DMS 273 (cell line): ENCODE results near the gene GRK2.

Experiments
- DNase-seq: peaks from one replicate; lab custom pipeline; 2025; ENCODE audit not compliant: unreplicated experiment; lab: John Stamatoyannopoulos, UW

GRK2 gene

DNA sequence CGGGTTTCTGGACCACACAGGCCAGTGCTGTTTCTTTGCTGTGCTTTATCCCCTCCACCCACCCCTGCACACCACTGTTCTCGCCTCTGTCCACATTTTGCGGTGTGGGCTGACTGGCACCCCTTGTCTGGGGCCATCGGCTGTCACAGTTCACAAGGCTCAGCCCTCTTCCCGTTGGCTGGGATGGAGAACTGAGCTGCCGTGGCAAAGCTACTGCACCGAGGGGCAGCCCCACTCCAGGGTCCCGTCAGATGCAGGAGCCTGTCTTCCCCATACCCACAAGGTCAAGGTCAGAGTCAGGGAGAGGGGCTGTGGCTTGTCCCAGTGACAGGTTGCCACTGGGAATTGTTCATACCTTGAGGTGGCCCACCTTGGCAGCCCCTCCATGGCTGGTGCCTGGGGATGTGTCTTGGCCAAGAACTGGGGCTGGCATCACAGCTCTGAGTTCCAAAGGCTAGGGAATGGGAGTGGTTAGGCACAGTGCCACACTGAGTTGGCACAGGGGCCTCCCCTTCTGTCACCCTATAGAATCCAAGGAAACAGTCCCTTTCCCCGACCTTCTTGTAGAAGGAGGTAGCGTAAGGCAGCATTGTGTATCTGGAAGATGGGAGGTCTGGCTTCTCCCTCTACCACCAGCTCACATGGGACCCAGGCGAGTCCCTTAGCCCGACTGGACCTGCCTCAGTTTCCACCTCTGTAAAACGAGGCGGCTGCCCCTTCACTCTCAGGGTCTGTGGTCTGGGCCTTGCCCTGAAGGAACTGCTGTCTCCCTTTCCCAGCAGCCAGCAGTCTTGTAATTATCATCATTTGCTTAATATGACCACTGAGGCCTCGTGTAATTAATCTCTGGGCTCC lies 3.4 kb downstream of the GRK2 start:
- DNase-seq: peak; percentile 82

DNA sequence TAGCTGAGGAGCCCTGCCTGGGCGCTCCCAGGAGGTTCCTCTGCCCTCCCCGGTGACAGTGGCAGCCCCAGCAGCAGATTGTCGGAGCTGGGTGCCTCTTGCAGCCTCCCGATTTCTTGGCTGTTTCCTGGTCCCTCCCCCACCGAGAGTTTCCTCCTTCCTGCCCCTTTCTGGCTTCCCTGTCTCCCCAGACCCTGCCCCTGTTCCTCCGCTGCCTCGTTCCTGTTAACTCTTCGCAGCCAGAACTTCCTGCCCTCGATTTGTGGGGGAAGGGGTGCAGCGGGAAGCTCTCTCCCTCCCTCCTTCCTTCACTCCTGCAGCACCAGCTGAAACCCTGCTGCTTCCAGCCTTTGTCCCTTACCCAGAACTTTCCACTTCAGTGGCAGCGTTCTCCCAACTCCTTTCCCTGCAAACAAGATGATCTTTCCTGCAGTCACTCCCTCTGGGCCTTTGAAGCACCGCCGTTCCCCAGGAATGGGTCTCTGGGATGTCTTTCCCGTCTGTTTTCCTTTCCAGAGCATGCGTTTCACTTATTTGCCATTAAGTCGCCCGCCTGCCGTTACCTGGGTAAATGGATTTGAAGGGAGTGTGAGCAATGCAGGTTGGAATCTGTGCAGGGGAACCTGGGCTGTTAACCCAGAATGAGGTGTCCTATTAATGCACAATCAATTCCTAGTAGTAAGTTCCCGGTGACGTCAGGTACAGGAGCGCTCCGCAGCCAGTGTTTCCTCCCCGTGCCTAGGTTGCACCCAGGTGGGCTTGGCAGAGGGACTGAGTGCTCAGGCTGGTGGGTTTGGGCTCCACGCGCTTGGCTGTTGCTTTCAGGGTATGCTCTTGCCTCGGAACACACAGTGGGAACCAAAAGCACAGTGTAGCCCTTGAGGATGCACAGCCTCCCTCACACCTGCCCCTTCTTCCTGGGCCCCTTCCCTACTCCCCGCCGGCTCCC lies 4.3 kb downstream of the GRK2 start:
- no peak for DNase-seq

GRCh38 chr11:67271205-67271540 lies 4.9 kb downstream of the GRK2 start:
- DNase-seq: no peak

DNA sequence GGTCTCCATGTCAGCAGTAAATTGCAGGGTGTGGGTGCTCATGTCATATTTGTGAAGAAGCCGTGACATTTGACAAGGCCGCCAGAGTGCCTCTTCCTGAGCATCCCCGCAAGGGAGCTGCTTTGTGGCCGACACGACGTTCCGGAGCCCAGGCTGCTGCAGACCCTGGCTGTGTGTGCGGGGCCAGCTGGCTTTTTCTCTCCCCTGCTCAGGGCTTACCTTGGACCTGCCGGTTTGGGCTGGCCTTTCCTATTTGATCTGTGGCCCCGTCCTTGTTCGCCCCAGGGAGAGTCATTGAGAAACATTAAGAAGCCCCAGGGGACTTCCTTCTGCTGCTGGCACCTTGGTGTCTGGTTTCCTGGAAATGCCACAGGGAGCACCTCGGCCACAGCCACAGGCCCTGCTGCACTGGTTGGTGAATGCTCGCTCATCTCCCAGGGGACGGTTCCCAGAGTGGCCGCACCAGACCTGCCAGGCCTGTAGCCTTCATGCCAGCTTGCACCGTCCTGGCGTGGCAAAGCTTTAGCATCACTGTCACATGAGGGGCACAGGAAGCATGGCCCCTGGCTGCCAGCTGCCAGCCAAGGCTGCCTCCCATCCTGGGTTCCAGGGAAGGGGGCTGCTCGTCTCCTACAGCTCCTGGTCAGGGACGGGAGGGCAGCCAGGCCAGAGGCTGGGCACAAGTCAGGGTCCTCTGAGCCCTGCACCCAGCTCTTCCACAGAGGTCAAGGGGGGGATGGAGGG lies 5.4 kb downstream of the GRK2 start:
- no peak for DNase-seq

GRCh38 chr11:67272327-67273259 lies 6.3 kb downstream of the GRK2 start:
- no peak for DNase-seq

- no peak for DNase-seq
Measured at GRCh38 chr11:67273260-67273990, 7.2 kb downstream of the GRK2 start.

- no peak for DNase-seq
Measured at GRCh38 chr11:67274768-67275605, 8.7 kb downstream of the GRK2 start.

- no peak for DNase-seq
Measured at GRCh38 chr11:67275606-67276409, 9.5 kb downstream of the GRK2 start.

DNA sequence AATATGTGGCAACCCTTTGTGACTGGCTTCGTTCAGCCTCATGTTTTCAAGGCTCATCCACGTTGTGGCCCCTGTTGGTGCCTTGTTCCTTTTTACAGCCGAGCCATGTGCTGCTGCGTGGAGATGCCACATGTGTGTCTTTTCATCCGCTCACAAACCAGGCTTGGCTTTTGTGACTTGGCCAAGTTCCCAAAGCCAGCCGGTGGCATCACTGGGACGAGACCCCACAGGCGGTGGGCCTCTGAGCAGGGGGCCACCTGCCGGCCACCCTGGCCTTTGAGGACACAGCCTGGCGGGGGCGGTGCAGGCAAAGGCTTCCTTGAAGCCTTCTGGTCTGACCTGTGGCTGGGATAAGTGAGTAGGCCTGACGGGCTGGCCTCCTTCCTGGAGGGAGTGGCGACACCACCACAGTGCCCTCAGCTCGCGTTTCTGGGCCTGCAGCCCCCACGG lies 10.5 kb downstream of the GRK2 start:
- peak; percentile 71 for DNase-seq

DNA sequence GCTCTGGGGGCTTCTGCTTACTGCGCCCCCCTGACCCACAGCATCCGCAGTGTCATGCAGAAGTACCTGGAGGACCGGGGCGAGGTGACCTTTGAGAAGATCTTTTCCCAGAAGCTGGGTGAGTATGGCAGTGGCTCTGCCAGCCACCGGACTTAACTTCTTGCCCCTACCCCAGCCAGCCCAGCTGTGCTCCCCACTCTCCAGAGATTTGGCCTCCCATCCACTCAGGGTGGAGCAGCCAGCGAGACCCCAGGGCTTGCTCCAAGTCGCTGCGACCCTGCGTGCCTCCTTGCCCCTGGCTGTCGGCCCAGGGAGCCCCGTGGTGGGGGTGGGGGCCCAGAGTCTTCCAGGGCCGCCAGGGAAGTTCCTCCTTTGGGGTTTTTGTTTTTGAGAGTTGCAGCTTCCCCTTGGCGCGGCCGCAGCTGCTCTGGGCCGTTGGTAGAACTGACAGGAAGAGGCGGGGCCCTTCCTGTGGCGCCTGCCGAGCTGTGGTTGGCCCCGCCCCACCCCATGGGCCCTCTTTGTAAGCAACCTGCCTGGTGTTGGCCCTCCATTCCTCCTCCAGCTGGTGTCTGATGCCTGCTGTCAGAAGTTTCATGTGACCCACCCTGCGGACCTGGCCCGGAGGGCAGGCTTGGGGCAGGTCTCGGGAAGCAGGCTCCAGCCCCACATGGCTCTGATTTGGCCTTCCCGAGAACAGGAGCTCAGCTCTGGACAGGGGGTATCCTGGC lies 11.1 kb downstream of the GRK2 start:
- DNase-seq: peak; percentile 94

- DNase-seq: no peak
Measured at GRCh38 chr11:67278135-67278938, 12.1 kb downstream of the GRK2 start.

DNA sequence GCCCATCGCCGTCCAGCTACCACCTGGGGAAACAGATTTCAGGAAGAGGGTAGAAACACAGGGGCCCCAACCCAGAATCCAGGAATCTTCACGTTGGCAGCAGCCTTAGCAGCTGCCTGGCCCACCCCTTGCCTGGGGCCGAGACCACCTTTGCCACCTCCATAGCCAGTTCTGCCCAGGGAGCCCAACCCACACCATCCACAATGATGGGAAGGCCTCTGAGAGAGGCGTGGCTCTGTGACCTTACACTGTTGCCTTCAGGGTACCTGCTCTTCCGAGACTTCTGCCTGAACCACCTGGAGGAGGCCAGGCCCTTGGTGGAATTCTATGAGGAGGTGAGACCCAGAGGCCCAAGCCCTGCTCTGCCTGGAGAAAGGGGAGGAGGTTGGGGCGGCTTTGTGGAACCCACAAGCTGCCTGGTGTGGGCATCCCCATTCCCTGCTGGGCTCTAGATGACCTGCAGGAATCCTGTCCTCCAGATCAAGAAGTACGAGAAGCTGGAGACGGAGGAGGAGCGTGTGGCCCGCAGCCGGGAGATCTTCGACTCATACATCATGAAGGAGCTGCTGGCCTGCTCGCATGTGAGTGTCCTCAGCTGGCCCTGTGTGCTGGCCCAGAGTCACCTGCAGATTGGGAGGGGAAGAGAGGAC lies 12.8 kb downstream of the GRK2 start:
- no peak for DNase-seq

DNA sequence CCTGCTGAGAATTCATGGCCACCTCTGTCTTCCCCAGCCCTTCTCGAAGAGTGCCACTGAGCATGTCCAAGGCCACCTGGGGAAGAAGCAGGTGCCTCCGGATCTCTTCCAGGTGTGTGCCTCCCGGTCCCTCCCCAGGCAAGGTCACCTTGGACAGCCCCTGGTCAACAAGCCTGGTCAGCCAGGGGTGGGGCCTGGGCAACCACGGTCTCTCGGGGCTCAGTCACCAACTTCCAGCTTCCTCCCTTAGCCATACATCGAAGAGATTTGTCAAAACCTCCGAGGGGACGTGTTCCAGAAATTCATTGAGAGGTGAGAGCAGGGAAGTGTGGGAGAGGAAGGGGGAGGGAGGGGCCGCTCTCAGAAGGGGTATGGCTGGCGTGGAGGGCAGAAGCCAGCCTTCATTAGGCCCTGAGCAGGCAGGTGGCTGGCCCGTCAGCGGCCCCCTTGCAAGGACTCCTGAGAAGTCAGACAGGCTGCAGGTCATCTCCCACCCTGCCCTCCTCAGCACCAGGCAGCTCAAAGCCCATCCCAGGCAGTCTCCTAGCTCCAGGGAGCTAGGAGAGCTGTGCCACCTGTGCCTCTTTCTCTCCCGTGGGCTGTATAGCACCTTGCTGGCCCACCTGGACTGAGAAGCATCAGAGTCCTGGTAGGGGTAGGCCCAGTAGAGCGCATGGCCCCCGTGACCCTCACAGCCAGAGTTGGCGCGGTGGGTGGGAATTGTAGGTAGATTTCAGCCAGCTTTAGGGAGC lies 13.5 kb downstream of the GRK2 start:
- DNase-seq: no peak

- no peak for DNase-seq
Measured at GRCh38 chr11:67280341-67280787, 14.1 kb downstream of the GRK2 start.
